ENCODE results near the gene RPTOR. TPM values are rescaled to one million over a fixed set of nuclear protein-coding genes. Genes with fewer than 3 reads are reported as not detected.
"Not testable (repeated sequence)": the region's sequence is repeated elsewhere in the genome, so short reads cannot be mapped to it uniquely, and the experiment has no call there.

RPTOR gene
- total RNA-seq, 3 donors from 2014 or later, result 76.1 to 98.3 (median 89.5) TPM

GRCh38 chr17:80742091-80742490 is 197.5 kb downstream of the RPTOR start:
- ATAC-seq, result no peak
- H3K4me1 Mint-ChIP-seq (ENCODE audit: low read depth), result peaks cover 58% of the 10 kb centered on the region
- no peak overlapping the region for H3K4me3 Mint-ChIP-seq
- no peaks in the 10 kb centered on the region for H3K9me3 Mint-ChIP-seq
- no peaks in the 10 kb centered on the region for H3K27me3 Mint-ChIP-seq (ENCODE audit: low read depth)
- no peak for DNase-seq
- peaks cover 18% of the 10 kb centered on the region for H3K36me3 Mint-ChIP-seq (ENCODE audit: insufficient read depth)

DNA sequence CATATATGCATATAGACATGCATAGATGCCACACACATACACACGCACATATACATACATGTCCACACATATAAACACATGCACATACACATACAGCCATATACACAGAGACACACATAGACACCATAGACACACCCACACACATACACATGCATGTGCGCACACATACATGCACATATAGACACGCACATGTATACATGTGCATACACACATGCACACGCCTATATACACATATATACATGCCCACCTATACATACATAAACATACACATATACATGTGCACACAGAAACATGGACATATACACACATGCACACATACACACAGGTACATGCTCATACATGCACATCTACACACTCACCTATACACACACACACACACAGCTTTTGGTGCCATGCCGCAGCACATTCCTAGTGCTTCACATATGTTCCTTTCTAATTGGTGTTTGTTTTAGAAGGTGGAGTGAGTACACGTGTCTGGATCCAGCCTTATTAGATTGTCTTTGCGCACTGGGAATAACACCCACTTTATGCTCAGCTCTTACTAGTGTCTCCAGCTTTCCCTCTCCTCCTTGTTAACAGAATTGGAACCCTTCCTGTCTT is 198.0 kb downstream of the RPTOR start:
- Mint-ChIP-seq H3K36me3 (ENCODE audit: insufficient read depth) (peaks cover 24% of the 10 kb centered on the region), H3K4me3 (peak overlapping the region; percentile 67), H3K4me1 (ENCODE audit: low read depth) (peaks cover 58% of the 10 kb centered on the region), H3K27me3 (ENCODE audit: low read depth) (no peaks in the 10 kb centered on the region), H3K9me3 (no peaks in the 10 kb centered on the region)
- DNase-seq (no peak), ATAC-seq (peak in 1 of 2 donors; percentile 15)

DNA sequence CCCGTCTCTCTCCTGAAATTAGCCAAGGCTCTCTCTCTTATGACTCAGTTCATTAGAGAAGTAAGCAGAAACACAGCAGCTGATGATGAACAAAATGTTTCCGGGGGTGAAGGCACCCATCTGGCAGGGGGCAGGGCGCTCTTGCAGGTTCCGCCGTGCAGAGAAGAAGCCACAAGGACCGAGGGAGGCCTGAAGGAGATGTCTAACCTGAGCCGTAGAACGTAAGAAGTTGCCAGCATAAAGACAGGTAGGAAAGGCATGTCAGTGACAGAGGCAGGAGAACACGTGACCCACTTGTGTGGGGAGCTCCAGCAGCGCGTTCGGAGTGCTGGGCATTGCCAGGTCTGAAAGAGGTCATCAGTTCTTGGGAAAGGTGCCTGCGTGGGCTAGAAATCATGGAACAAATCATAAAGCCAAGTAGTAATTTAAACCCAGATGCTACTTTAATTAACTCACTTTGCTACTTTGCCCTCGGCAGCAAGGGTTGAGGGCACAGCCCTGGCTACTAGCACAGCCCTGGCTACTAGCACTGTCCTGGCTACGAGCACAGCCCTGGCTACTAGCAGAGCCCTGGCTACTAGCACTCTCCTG is 198.6 kb downstream of the RPTOR start:
- H3K36me3 Mint-ChIP-seq (ENCODE audit: insufficient read depth), result peaks cover 25% of the 10 kb centered on the region
- H3K4me1 Mint-ChIP-seq (ENCODE audit: low read depth), result peaks cover 57% of the 10 kb centered on the region
- H3K9me3 Mint-ChIP-seq, result no peaks in the 10 kb centered on the region
- no peaks in the 10 kb centered on the region for H3K27me3 Mint-ChIP-seq (ENCODE audit: low read depth)
- peak overlapping the region; percentile 67 for H3K4me3 Mint-ChIP-seq
- ATAC-seq (peak; percentile 52 to 83), DNase-seq (no peak)

DNA sequence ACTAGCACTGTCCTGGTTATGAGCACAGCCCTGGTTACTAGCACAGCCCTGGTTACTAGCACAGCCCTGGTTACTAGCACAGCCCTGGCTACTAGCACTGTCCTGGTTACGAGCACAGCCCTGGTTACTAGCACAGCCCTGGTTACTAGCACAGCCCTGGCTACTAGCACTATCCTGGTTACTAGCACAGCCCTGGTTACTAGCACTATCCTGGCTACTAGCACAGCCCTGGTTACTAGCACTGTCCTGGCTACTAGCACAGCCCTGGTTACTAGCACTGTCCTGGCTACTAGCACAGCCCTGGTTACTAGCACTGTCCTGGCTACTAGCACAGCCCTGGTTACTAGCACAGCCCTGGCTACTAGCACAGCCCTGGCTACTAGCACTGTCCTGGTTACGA is 199.3 kb downstream of the RPTOR start:
- not testable (repeated sequence) for ATAC-seq; H3K4me3 Mint-ChIP-seq; DNase-seq; H3K27me3 Mint-ChIP-seq (ENCODE audit: low read depth); H3K9me3 Mint-ChIP-seq
- H3K36me3 Mint-ChIP-seq (ENCODE audit: insufficient read depth), result peaks cover 25% of the 10 kb centered on the region
- peaks cover 51% of the 10 kb centered on the region for H3K4me1 Mint-ChIP-seq (ENCODE audit: low read depth)

- not testable (repeated sequence) for H3K27me3 Mint-ChIP-seq (ENCODE audit: low read depth); DNase-seq; ATAC-seq; H3K9me3 Mint-ChIP-seq; H3K4me3 Mint-ChIP-seq
- Mint-ChIP-seq H3K36me3 (ENCODE audit: insufficient read depth) (peaks cover 21% of the 10 kb centered on the region), H3K4me1 (ENCODE audit: low read depth) (peaks cover 43% of the 10 kb centered on the region)
Observed at GRCh38 chr17:80744725-80745124, 200.1 kb downstream of the RPTOR start.

- DNase-seq (no peak), ATAC-seq (no peak)
- H3K4me1 Mint-ChIP-seq (ENCODE audit: low read depth), result peaks cover 41% of the 10 kb centered on the region
- no peak overlapping the region for H3K4me3 Mint-ChIP-seq
- no peaks in the 10 kb centered on the region for H3K9me3 Mint-ChIP-seq
- peaks cover 18% of the 10 kb centered on the region for H3K36me3 Mint-ChIP-seq (ENCODE audit: insufficient read depth)
- H3K27me3 Mint-ChIP-seq (ENCODE audit: low read depth), result no peaks in the 10 kb centered on the region
Observed at GRCh38 chr17:80745183-80745582, 200.5 kb downstream of the RPTOR start.

GRCh38 chr17:80746262-80746935 is 201.8 kb downstream of the RPTOR start:
- Mint-ChIP-seq H3K36me3 (ENCODE audit: insufficient read depth) (peaks cover 16% of the 10 kb centered on the region), H3K4me3 (no peak overlapping the region), H3K9me3 (no peaks in the 10 kb centered on the region), H3K4me1 (ENCODE audit: low read depth) (peaks cover 40% of the 10 kb centered on the region), H3K27me3 (ENCODE audit: low read depth) (no peaks in the 10 kb centered on the region)
- DNase-seq, result no peak
- ATAC-seq, result peak; percentile 38 to 60

- H3K36me3 Mint-ChIP-seq (ENCODE audit: insufficient read depth), result peaks cover 18% of the 10 kb centered on the region
- DNase-seq (no peak), ATAC-seq (no peak)
- H3K27me3 Mint-ChIP-seq (ENCODE audit: low read depth), result no peaks in the 10 kb centered on the region
- no peak overlapping the region for H3K4me3 Mint-ChIP-seq
- H3K9me3 Mint-ChIP-seq, result no peaks in the 10 kb centered on the region
- peaks cover 39% of the 10 kb centered on the region for H3K4me1 Mint-ChIP-seq (ENCODE audit: low read depth)
Observed at GRCh38 chr17:80747469-80747868, 202.8 kb downstream of the RPTOR start.

DNA sequence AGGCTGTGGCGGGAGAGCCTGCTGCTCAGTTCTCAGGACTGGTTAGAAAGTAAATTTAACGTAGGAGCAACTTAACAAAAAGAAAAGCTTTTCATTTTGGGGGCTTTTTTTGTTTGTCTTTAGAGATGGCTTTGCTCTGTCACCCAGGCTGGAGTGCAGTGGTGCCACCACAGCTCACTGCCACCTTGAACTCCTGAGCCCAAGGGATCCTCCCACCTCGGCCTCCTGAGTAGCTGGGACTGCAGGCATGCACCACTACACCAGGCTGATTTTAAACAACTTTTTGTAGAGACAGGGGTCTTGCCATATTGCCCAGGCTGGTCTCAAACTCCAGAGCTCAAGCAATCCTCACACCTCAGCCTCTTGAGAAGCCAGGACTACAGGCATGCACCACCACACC is 205.0 kb downstream of the RPTOR start:
- Mint-ChIP-seq H3K4me1 (ENCODE audit: low read depth) (peaks cover 40% of the 10 kb centered on the region), H3K4me3 (no peak overlapping the region), H3K36me3 (ENCODE audit: insufficient read depth) (peaks cover 24% of the 10 kb centered on the region), H3K27me3 (ENCODE audit: low read depth) (no peaks in the 10 kb centered on the region), H3K9me3 (no peaks in the 10 kb centered on the region)
- DNase-seq (no peak), ATAC-seq (no peak)

GRCh38 chr17:80750263-80750662 is 205.6 kb downstream of the RPTOR start:
- Mint-ChIP-seq H3K4me1 (ENCODE audit: low read depth) (peaks cover 39% of the 10 kb centered on the region), H3K36me3 (ENCODE audit: insufficient read depth) (peaks cover 26% of the 10 kb centered on the region), H3K4me3 (no peak overlapping the region), H3K9me3 (no peaks in the 10 kb centered on the region), H3K27me3 (ENCODE audit: low read depth) (no peaks in the 10 kb centered on the region)
- ATAC-seq, result peak in 1 of 2 donors; percentile 39
- DNase-seq, result no peak

DNA sequence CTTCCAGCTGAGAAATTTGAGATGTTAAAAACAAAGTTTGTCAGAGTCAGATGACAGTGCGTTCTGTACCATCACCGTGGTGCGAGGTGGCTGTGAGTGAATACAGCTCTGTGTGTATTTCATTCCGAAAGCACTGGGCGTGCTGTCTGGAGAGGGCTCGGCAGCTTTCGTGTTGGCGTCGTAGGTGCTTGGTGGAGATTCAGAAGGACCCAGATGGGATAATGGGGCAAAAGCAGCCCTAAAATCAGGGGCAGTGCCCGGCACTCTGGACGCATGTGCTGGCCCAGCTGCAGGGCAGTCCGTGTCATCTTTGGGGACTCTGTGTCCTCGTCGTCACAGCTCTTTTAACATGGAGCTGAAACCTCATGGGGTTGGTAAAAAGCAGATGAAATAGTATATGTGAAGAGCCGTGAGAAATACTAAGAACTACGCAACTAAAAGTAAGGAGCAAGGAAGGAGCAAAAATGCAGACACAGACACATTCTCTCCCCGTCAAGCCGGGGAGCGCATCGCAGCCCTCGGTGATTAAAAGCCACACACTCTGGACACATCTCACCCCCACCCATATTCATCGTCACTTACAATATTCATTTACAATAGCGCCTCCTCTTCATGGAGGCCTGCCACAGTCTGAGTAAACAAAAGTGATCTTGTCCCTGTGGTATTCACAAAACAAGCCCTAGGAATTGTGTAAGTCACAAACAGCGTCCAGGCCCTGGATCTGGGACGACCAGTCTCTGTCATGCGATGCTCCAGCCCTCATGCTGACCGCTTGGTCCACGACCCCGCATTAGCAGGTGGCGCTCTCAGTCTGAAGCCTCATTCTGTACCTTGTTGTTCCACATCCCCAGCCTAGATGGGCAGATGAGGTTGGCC is 206.7 kb downstream of the RPTOR start:
- Mint-ChIP-seq H3K4me3 (no peak overlapping the region), H3K4me1 (ENCODE audit: low read depth) (peaks cover 41% of the 10 kb centered on the region), H3K27me3 (ENCODE audit: low read depth) (no peaks in the 10 kb centered on the region), H3K9me3 (no peaks in the 10 kb centered on the region), H3K36me3 (ENCODE audit: insufficient read depth) (peaks cover 29% of the 10 kb centered on the region)
- ATAC-seq (no peak), DNase-seq (no peak)

GRCh38 chr17:80751946-80752581 is 207.4 kb downstream of the RPTOR start:
- Mint-ChIP-seq H3K27me3 (ENCODE audit: low read depth) (no peaks in the 10 kb centered on the region), H3K4me1 (ENCODE audit: low read depth) (peaks cover 43% of the 10 kb centered on the region), H3K4me3 (no peak overlapping the region)

DNA sequence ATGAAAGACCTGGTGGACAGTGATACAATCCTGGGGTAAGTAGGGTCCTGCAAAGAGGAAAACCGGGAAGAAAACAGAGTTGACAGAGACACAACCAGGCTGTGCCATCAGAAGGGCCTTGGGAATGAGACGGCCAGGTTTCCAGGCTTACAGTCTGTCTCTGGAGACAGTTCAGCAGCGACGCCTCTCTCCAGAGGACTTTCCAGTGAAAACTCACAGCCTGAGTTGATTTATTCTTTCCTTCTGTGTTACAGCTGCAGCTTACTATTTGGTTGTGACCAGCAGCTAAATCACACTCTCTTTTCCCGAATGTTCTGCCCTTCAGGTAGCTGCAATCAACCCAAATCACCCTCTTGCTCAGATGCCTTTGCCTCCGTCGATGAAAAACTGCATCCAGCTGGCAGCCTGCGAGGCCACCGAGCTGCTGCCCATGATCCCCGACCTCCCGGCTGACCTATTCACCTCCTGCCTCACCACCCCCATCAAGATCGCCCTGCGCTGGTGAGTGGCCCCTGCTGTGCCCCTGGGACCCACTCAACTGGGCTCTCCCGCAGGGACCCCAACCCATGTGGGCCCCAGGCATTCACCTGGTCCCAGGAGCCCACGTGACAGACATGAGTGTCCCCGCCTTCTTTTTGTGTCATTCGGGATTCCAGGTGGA is 209.2 kb downstream of the RPTOR start:
- Mint-ChIP-seq H3K36me3 (ENCODE audit: insufficient read depth) (peaks cover 39% of the 10 kb centered on the region), H3K4me3 (no peak overlapping the region), H3K4me1 (ENCODE audit: low read depth) (peaks cover 55% of the 10 kb centered on the region), H3K9me3 (no peaks in the 10 kb centered on the region), H3K27me3 (ENCODE audit: low read depth) (no peaks in the 10 kb centered on the region)
- no peak for DNase-seq
- ATAC-seq, result no peak

More at GRCh38 chr17:80751946-80752581, 207.4 kb downstream of the RPTOR start:
- Mint-ChIP-seq H3K9me3 (no peaks in the 10 kb centered on the region), H3K36me3 (ENCODE audit: insufficient read depth) (peaks cover 34% of the 10 kb centered on the region)
- no peak for ATAC-seq
- DNase-seq, result no peak

Data from activated T-cell treated with anti-CD3 and anti-CD28 coated beads, Interleukin-2, amount 50 U/mL, for 4 hours (primary cell).